ENCODE data around the gene NEMP1.

NEMP1 gene, protein sequence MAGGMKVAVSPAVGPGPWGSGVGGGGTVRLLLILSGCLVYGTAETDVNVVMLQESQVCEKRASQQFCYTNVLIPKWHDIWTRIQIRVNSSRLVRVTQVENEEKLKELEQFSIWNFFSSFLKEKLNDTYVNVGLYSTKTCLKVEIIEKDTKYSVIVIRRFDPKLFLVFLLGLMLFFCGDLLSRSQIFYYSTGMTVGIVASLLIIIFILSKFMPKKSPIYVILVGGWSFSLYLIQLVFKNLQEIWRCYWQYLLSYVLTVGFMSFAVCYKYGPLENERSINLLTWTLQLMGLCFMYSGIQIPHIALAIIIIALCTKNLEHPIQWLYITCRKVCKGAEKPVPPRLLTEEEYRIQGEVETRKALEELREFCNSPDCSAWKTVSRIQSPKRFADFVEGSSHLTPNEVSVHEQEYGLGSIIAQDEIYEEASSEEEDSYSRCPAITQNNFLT

DNA sequence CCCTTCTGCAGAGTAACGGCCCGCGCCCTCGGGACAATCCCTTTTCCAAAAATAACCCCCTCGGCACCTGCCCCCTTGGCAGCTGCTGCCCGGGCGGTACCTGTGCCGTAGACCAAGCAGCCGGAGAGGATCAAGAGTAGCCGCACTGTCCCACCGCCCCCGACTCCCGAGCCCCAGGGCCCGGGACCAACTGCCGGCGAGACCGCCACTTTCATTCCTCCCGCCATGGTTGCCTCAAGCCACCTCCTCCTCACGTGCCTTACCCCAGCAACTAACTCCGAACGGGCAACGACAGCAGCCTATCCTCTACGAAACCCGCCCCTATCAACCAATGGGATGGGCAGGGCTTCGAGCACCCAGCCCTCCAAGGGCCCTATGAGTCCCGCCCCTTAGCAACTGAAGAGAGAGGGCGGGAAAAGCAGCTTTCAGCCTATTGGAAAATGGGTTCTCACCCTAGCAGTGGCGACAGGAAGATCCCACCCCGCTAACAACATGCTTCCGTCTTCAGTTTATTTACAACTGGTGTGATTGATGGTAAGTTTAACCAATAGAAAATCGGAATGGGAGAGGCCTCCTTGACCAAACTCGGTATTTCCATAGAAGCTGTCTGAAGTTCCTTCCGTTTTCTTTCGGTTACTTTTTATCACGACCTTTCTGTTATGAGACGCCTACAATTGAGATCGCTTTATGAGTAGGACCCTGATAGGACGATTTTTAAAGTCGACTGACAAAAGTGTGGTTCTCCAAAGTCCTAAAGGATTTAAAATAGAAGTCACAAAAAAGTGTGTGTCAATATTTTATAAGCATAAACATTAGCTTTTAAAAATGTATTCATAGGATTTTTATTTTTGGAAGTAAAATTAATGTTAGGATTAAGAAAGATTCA lies at the start of gene NEMP1:
Gene NEMP1, minus strand, starts transcription at position 273 of the 886 bp plus-strand sequence. Its CDS starts 46 bp downstream, at position 227.
- TF ChIP-seq, protein P1, sequence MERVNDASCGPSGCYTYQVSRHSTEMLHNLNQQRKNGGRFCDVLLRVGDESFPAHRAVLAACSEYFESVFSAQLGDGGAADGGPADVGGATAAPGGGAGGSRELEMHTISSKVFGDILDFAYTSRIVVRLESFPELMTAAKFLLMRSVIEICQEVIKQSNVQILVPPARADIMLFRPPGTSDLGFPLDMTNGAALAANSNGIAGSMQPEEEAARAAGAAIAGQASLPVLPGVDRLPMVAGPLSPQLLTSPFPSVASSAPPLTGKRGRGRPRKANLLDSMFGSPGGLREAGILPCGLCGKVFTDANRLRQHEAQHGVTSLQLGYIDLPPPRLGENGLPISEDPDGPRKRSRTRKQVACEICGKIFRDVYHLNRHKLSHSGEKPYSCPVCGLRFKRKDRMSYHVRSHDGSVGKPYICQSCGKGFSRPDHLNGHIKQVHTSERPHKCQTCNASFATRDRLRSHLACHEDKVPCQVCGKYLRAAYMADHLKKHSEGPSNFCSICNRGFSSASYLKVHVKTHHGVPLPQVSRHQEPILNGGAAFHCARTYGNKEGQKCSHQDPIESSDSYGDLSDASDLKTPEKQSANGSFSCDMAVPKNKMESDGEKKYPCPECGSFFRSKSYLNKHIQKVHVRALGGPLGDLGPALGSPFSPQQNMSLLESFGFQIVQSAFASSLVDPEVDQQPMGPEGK (CRISPR knock-in tag; IDR thresholded peaks at IDR 0.05; ENCODE audit: borderline replicate concordance): no peak
- TF ChIP-seq, protein P2, sequence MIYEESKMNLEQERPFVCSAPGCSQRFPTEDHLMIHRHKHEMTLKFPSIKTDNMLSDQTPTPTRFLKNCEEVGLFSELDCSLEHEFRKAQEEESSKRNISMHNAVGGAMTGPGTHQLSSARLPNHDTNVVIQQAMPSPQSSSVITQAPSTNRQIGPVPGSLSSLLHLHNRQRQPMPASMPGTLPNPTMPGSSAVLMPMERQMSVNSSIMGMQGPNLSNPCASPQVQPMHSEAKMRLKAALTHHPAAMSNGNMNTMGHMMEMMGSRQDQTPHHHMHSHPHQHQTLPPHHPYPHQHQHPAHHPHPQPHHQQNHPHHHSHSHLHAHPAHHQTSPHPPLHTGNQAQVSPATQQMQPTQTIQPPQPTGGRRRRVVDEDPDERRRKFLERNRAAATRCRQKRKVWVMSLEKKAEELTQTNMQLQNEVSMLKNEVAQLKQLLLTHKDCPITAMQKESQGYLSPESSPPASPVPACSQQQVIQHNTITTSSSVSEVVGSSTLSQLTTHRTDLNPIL (CRISPR knock-in tag; IDR thresholded peaks at IDR 0.05; ENCODE audit: low read depth): no peak
- TF ChIP-seq ESRRG (CRISPR knock-in tag; IDR thresholded peaks at IDR 0.05): no peak
- no peak for TF ChIP-seq PPARA (CRISPR knock-in tag; IDR thresholded peaks at IDR 0.05; ENCODE audit: borderline replicate concordance)
- TF ChIP-seq BACH2 (CRISPR knock-in tag; IDR thresholded peaks at IDR 0.05; ENCODE audit: borderline replicate concordance): no peak
- no peak for TF ChIP-seq ZFP3 (CRISPR knock-in tag; IDR thresholded peaks at IDR 0.05)
- no peak for TF ChIP-seq ZNF8 (CRISPR knock-in tag; IDR thresholded peaks at IDR 0.05)
- TF ChIP-seq TOX (CRISPR knock-in tag; IDR thresholded peaks at IDR 0.05; ENCODE audit: borderline replicate concordance): no peak
- TF ChIP-seq CSDC2 (CRISPR knock-in tag; IDR thresholded peaks at IDR 0.05): no peak
- TF ChIP-seq, protein P3, sequence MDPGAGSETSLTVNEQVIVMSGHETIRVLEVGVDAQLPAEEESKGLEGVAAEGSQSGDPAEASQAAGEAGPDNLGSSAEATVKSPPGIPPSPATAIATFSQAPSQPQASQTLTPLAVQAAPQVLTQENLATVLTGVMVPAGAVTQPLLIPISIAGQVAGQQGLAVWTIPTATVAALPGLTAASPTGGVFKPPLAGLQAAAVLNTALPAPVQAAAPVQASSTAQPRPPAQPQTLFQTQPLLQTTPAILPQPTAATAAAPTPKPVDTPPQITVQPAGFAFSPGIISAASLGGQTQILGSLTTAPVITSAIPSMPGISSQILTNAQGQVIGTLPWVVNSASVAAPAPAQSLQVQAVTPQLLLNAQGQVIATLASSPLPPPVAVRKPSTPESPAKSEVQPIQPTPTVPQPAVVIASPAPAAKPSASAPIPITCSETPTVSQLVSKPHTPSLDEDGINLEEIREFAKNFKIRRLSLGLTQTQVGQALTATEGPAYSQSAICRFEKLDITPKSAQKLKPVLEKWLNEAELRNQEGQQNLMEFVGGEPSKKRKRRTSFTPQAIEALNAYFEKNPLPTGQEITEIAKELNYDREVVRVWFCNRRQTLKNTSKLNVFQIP (CRISPR knock-in tag; IDR thresholded peaks at IDR 0.05; ENCODE audit: borderline replicate concordance, low read depth): no peak
- TF ChIP-seq ZNF565 (CRISPR knock-in tag; conservative IDR thresholded peaks at IDR 0.05; ENCODE audit: low read depth): no peak
- TF ChIP-seq ZNF70 (CRISPR knock-in tag; IDR thresholded peaks at IDR 0.05): no peak
- no peak for TF ChIP-seq OSR1 (CRISPR knock-in tag; IDR thresholded peaks at IDR 0.05)
- TF ChIP-seq ZFP30 (CRISPR knock-in tag; IDR thresholded peaks at IDR 0.05): no peak
- TF ChIP-seq CSRNP3 (CRISPR knock-in tag; IDR thresholded peaks at IDR 0.05): no peak
- ATAC-seq: peak; percentile 99

- peak; percentile 80 for ATAC-seq
- no peak for TF ChIP-seq SNAI2 (CRISPR knock-in tag; IDR thresholded peaks at IDR 0.05)
- TF ChIP-seq, protein P1 (CRISPR knock-in tag; IDR thresholded peaks at IDR 0.05; ENCODE audit: borderline replicate concordance): no peak
- no peak for TF ChIP-seq CSDC2 (CRISPR knock-in tag; IDR thresholded peaks at IDR 0.05)
- no peak for TF ChIP-seq RARB (CRISPR knock-in tag; IDR thresholded peaks at IDR 0.05)
- TF ChIP-seq, protein P2 (CRISPR knock-in tag; IDR thresholded peaks at IDR 0.05; ENCODE audit: low read depth): no peak
- no peak for TF ChIP-seq ISL1 (CRISPR knock-in tag; IDR thresholded peaks at IDR 0.05)
- no peak for TF ChIP-seq CSRNP3 (CRISPR knock-in tag; IDR thresholded peaks at IDR 0.05)
- no peak for TF ChIP-seq TSHZ2 (CRISPR knock-in tag; IDR thresholded peaks at IDR 0.05)
- TF ChIP-seq ZNF70 (CRISPR knock-in tag; IDR thresholded peaks at IDR 0.05): no peak
- TF ChIP-seq ARNTL (CRISPR knock-in tag; IDR thresholded peaks at IDR 0.05; ENCODE audit: borderline replicate concordance, low read depth): no peak
These were observed 49.3 kb upstream of the NEMP1 start, which contains the start of gene LRP1 for GRCh38 chr12:57127726-57128518. LRP1 (plus strand) TSS chr12:57128483; CDS start chr12:57128965, 482 bp downstream.

Data from SK-N-SH treated with all-trans-retinoic acid at 6 μM for 48 hours (cell line).